GM12872 (cell line): ENCODE data around the gene MESD.
A peak's percentile ranks its signal among the peaks of the same experiment; 100 is the strongest.

Source experiments
- CTCF ChIP-seq: IDR thresholded peaks from 3 replicates; pipeline ENCODE4 v1.5.1; 2011; ENCODE audit warnings: low read depth, mild to moderate bottlenecking, low read length, moderate library complexity; ENCODE audit not compliant: insufficient read depth

The MESD gene

GRCh38 chr15:80988148-80988796 lies 1.3 kb downstream of the MESD start:
- TF ChIP-seq CTCF, result no peak

GRCh38 chr15:80986487-80986886 lies 3.1 kb downstream of the MESD start:
- no peak for TF ChIP-seq CTCF

GRCh38 chr15:80985981-80986380 lies 3.6 kb downstream of the MESD start:
- no peak for TF ChIP-seq CTCF

GRCh38 chr15:80984856-80985255 lies 4.8 kb downstream of the MESD start:
- TF ChIP-seq CTCF, result no peak

GRCh38 chr15:80982839-80983238 lies 6.8 kb downstream of the MESD start:
- no peak for TF ChIP-seq CTCF

- peak; percentile 57 for TF ChIP-seq CTCF
These were observed 7.4 kb downstream of the MESD start for GRCh38 chr15:80982205-80982604.

- TF ChIP-seq CTCF, result no peak
These were observed 9.9 kb downstream of the MESD start for GRCh38 chr15:80979538-80980200.
